Ascending aorta (tissue), 2 donors: ENCODE data around the gene SERINC2. TPM values are rescaled to one million over a fixed set of nuclear protein-coding genes. Genes with fewer than 3 reads are reported as not detected.
"Not testable (repeated sequence)": the region's sequence is repeated elsewhere in the genome, so short reads cannot be mapped to it uniquely, and the experiment has no call there.

Experiments used
- DNase-seq, 2 donors: peaks; one replicate each; pipeline ENCODE4 v3.0.0-alpha.2; 2019; ENCODE audit warnings: low spot score in 2 of 2
- H3K27ac ChIP-seq, 2 donors: fragments of 200-600 bp; sonication (generic); one replicate each; pipeline ENCODE4 v1.5.1; 2016 to 2017; ENCODE audit warnings: mild to moderate bottlenecking in 1 of 2
- H3K27me3 ChIP-seq: fragments of 200-600 bp; sonication (generic); one replicate; pipeline ENCODE4 v1.5.1; 2017
- H3K36me3 ChIP-seq, 2 donors: fragments of 200-600 bp; sonication (generic); one replicate each; pipeline ENCODE4 v1.5.1; 2016
- H3K4me1 ChIP-seq, 2 donors: fragments of 200-600 bp; sonication (generic); one replicate each; pipeline ENCODE4 v1.5.1; 2016 to 2017; ENCODE audit warnings: mild to moderate bottlenecking in 1 of 2
- H3K4me3 ChIP-seq, 2 donors: fragments of 200-600 bp; sonication (generic); one replicate each; pipeline ENCODE4 v1.5.1; 2016 to 2017; ENCODE audit warnings: mild to moderate bottlenecking in 1 of 2
- H3K9me3 ChIP-seq, 2 donors: fragments of 200-600 bp; sonication (generic); one replicate each; pipeline ENCODE4 v1.5.1; 2016
- CTCF ChIP-seq, 3 experiments: fragments of 200-600 bp in 2 of 3; fragments of 450-650 bp in 1 of 3; sonication (generic) in 2 of 3; IDR thresholded peaks; one replicate each; pipeline ENCODE4 v1.5.1; 2016 to 2019; ENCODE audit warnings: antibody characterized with exemption in 3 of 3, mild to moderate bottlenecking in 1 of 3, moderate library complexity in 1 of 3
- intact Hi-C: fragments of 100-400 bp; cut with DNase I; formaldehyde crosslinking; loops from one replicate; pipeline ENCODE4 v1.15.1; 2023
- total RNA-seq: library from RNA; depleted of rRNA; stranded (reverse); fragments of >200 nt; gene quantifications from one replicate; pipeline ENCODE4 v1.1.0, GENCODE V29; 2016

Gene SERINC2
- total RNA-seq, 1 donor from 2014 or later: 10.7 TPM

- DNase-seq: no peak
- no peak for TF ChIP-seq CTCF (IDR thresholded peaks at IDR 0.05)
These were observed 64.2 kb downstream of the SERINC2 start for GRCh38 chr1:31476891-31477846.

GRCh38 chr1:31478167-31478566, 65.2 kb downstream of the SERINC2 start:
- Histone ChIP-seq H3K36me3 (no peaks in the 10 kb centered on the region), H3K4me1 (no peaks in the 10 kb centered on the region), H3K27me3 (no peaks in the 10 kb centered on the region), H3K27ac (no peak overlapping the region), H3K4me3 (no peak overlapping the region), H3K9me3 (no peaks in the 10 kb centered on the region)
- DNase-seq: no peak
- intact Hi-C loops: no loop called here
- TF ChIP-seq CTCF (IDR thresholded peaks at IDR 0.05): no peak

More at GRCh38 chr1:31476891-31477846, 64.2 kb downstream of the SERINC2 start:
- Histone ChIP-seq H3K36me3 (no peaks in the 10 kb centered on the region), H3K4me3 (no peak overlapping the region), H3K4me1 (no peaks in the 10 kb centered on the region), H3K27ac (no peak overlapping the region), H3K27me3 (no peaks in the 10 kb centered on the region), H3K9me3 (no peaks in the 10 kb centered on the region)
- intact Hi-C loops: no loop called here

- Histone ChIP-seq H3K4me1 (no peaks in the 10 kb centered on the region), H3K27me3 (no peaks in the 10 kb centered on the region), H3K4me3 (no peak overlapping the region), H3K36me3 (no peaks in the 10 kb centered on the region), H3K27ac (no peak overlapping the region), H3K9me3 (no peaks in the 10 kb centered on the region)
- no peak for DNase-seq
- no peak for TF ChIP-seq CTCF (IDR thresholded peaks at IDR 0.05)
- intact Hi-C loops: no loop called here
These were observed 66.8 kb downstream of the SERINC2 start for GRCh38 chr1:31479811-31480210.

- H3K27ac ChIP-seq, DNase-seq, H3K4me3 ChIP-seq, H3K36me3 ChIP-seq, intact Hi-C loops, H3K9me3 ChIP-seq, H3K4me1 ChIP-seq, H3K27me3 ChIP-seq: not testable (repeated sequence)
These were observed 67.4 kb downstream of the SERINC2 start for GRCh38 chr1:31480426-31480825.

- Histone ChIP-seq H3K4me1 (no peaks in the 10 kb centered on the region), H3K27ac (peak overlapping the region in 1 of 2 donors; percentile 8), H3K9me3 (no peaks in the 10 kb centered on the region), H3K36me3 (no peaks in the 10 kb centered on the region), H3K27me3 (no peaks in the 10 kb centered on the region), H3K4me3 (no peak overlapping the region)
- no peak for TF ChIP-seq CTCF (IDR thresholded peaks at IDR 0.05)
- no peak for DNase-seq
- intact Hi-C loops: no loop called here
These were observed 69.5 kb downstream of the SERINC2 start for GRCh38 chr1:31482482-31483011.
